Lung microvascular endothelial cell (primary cell): Measurements from ENCODE around the gene FSD2. TPM values are rescaled to one million over a fixed set of nuclear protein-coding genes. Genes with fewer than 3 reads are reported as not detected.
A peak's percentile ranks its signal among the peaks of the same experiment; 100 is the strongest.
"Not testable (repeated sequence)": the region's sequence is repeated elsewhere in the genome, so short reads cannot be mapped to it uniquely, and the experiment has no call there.

Experiments
- DNase-seq, 2 donors: peaks; one replicate each; pipeline versions ENCODE4 v3.0.0 to v3.0.0-alpha.2; 2010; ENCODE audit warnings: low read depth in 2 of 2
- total RNA-seq: library from RNA; depleted of rRNA; stranded (reverse); fragments of >200 nt; gene quantifications from 2 replicates; pipeline ENCODE4 v1.2.1, GENCODE V29; 2014

Gene FSD2
- total RNA-seq, 1 donor from 2014 or later = not detected

DNA sequence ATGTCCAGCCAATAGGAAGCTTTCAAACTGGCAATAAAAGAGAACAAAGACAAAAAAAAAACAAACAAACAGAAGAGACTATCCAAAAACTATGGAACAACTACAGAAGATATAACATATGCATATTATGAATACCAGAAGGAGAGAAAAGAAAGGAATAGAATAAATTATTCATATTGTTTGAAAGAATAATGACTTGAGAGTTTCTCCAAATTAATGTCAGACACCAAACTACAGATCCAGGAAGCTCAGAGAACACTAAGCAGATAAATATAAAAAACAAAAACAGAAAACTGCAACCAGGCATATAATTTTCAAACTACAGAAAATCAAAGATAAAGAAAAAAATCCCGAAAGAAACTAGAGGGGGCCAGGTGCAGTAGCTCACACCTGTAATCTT lies 62.1 kb downstream of the FSD2 start:
- no peak for DNase-seq

DNA sequence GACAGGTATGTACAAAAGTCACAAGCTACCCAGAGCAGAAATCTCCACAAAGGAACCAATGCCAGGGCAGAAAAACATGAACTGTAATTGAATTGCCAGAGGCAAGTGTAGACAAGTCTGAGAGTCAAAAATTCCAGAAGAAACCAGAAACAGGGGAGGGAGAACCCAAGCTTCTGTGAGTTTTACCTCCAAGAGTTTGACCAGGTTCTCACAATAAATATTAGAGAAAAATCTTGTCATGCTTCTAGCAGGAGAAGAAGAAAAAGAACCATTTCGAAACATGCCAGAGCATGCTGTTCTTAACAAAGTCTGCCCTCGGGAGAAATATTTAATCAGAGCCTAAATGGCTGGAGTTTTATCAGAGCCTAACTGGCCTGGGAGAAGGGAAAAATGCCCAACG lies 63.7 kb downstream of the FSD2 start:
- no peak for DNase-seq

DNA sequence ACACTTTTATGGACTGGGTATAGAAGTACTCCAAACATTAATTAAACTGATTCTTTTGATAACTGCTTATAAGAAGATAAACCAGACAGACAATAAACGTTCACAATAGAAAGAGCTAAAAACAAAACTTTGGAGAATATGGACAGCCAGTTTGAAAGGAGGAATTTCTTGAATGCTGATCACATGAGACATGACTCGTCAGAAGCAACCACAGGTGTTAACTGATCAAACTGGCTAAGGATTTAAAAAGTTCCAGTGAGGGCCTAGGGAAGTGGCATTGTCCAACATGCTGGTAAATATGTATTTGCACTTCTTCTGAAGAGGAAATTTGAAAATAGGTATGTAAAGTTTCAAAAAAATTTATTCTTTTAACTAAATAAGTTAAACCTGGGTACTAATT lies 66.8 kb downstream of the FSD2 start:
- no peak for DNase-seq

DNA sequence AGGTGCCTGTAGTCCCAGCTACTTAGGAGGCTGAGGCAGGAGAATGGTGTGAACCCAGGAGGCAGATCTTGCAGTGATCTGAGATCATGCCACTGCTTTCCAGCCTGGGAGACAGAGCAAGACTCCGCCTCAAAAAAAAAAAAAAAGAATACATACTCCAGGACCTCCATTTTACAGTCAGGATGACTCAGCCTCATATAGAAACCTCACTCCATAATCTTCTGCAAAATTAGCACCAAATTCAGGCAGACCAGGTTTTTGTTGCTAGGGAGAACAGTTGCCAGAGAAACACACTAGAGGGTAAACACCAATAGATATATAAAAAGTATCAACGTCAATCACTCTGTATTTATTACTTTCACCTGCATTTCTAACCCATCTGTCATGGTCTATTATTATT lies 67.9 kb downstream of the FSD2 start:
- DNase-seq = no peak

DNA sequence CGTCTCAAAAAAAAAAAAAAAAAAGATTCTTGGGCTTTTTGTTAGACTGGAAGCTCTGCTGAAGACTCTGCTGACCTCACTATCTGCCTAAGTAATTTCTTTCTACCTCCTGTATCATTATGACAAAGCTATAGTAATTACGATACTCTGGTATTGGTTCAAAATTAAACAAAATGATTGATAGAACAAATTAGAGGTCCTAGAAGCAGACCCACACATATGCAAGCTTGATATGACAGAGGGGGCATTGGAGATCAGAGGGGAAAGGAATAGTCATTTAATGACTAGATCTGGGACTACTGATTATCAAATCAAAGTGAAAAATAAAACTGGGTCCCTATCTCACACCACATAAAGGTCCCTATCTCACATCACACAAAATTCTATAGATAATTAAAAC lies 74.3 kb downstream of the FSD2 start:
- no peak for DNase-seq

DNA sequence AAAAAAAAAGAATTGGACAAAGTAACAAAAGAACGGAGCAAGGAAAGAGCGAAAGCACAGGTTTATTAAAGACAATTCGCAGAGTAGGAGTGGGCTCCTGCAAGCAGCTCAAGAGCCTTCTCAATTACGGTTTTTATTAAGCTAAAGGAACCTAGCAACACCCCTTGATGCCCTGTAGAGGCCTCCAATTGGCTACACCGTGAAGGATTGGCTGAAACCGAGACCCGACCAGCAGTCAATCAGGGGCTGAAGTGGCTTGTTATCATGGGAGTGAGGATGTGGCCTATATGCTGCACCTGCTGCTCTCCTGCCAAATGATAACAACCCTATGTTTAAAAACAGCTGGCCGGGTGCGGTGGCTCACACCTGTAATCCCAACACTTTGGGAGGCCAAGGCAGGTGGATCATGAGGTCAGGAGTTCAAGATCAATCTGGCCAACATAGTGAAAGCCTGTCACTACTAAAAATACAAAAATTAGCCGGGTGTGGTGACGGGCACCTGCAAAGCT lies 75.8 kb downstream of the FSD2 start:
- DNase-seq = no peak

DNA sequence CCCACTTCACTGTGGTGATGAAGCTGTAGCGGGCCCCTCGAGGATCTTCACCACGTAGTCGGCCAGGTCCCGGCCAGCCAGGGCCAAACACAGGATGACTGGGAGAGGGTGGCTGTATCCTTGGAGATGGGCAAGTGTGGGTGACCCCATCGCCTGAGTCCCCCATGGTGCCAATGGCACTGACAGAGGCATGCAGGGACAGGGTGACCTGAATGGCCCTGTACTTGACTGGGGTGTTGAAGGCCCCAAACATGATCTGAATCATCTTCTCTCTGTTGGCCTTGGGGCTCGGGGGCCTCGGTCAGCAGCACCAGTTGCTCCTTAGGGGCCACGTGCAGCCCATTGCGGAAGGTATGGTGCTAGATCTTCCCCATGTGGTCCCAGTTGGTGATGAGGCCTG lies 79.1 kb downstream of the FSD2 start:
- no peak for DNase-seq

DNA sequence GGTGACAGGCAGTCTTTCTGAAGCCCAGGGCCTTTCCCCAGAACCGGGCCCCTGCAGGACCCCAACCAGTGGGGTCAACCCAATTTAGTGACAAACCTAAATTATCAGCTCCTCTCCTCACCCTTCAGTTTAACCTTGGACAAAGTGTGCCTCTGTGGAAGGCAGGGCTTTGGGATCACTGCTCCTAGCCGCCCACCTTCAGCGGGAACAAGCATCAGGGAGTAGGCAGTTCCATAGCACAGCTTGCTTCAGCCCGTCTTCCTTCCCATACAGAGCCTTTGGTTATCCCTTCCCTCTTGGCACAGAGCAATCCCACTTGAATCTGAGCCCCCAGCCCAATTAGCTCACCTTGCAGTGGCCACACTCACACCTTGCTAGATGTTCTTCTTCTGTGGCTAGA lies 90.9 kb downstream of the FSD2 start:
- DNase-seq = no peak

DNA sequence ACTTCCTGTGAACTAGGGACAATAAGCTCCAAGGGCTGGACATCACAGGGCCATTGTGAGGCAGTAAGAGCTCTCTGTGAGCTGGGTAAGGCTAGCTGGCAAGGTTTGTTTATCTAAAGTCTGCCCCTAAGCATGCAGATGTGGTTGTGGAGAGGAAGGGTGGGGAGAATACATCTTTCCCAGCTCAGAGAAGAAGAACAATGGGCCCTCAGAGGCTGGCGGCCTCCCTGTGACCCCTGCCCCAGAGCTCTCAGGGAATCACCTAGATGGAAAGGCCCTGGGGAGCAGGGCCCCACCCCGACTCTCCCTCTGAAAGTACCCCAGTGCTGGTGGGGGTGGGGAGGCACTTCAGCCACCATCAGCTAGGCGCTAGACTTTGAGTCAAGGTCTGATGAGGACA lies 91.9 kb downstream of the FSD2 start:
- DNase-seq = no peak

DNA sequence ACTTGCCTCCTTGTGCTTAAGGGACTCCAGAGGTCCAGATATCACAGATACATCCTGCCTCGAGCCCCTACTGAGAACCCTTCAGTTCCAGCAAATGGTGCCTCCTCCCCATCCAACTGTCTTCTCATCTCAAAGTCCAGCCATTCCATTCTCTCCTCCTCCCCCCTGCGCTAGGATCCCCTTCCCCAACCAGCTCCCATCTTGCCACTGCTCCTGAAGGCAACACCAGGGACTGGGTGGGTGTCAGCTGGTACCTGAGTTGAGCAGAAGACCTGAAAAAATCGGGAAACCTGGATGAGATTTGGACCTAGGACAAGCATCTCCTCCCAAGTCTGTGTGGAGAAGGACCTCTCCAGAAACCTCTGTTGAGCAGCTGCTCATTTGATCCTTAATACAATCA lies 93.8 kb downstream of the FSD2 start:
- DNase-seq = no peak

DNA sequence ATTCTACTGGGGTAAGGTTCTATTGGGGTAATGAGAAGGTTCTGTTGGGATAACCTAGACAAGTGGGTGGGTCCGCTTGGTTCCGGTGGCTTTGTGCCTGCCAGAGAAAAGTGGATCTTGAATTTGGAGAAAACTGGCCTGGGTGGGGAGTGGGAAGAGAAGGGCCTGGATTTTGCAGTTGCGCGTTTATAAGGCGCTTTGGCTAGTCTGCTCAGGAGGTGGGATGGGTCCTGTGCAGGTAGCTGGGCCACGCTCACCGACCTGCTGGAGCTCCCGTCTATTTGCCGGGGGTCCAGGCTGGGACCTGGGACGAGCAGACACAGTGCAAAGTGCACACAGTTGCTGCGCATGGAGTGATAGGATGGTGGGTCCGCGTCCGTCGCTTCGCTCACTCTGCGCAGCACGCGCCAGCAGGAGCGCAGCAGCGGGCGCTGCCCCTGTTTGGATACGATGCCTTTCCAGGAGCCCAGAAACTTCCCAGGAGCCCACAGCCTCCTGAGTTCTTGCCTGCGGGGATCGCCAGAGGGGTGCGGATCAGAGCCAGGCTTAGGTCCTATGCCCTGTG lies 94.9 kb downstream of the FSD2 start:
- DNase-seq = no peak

DNA sequence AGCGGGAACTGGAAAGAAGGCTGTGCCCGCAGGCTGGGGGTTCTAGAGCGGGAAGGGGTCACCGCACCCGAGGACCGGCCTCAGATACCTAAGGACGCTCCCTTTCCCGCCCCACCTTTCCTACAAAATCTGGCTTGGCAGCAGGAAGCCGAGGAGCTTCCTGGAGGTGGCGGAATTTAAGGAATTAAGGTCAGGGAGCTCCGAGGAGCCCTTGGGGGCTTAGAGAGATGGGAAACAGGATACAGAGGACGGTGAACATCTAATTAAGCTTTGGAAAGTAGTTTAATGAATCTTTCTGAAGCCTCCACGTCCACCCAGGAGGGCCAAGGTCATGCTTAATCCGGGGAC lies 95.7 kb downstream of the FSD2 start:
- DNase-seq = no peak

DNA sequence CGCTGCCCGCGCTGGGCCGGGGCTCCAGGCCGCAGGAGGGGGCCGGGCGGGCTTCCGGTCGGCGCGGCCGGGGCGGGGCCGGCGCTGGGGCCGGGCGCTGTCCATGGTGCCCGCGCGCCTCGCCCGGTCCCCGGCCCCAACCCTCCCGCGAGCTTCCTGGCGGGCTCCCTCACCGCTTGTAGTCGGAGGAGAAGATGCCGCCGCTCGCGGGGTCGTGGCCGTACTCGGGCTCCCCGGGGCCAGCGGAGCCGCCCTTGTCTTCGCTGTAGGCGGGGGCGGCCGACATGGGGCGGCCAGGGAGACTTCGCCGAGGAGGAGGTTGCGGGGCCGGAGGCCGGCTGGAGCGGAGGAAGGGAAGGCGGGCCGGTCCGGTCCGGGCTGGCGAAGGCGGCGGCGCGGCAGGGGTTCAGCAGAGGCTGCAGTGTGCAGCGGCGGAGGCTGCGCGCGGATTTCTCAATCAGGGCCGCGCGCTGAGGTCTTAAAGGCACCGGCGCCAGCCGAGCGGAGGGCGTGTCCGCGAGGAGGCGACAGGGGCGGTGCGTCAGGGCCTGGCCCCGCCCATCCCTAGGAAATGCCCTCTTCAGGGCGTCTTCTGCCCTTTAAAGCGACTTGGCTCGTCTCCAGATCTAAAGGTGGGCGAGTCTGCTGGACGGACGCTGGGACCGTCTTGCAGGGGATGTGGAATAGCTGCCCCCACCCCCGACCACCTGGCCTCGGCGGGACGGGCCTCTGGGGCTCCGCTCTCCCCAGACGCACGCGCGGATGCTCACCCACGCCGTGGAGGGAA lies 96.3 kb downstream of the FSD2 start, which contains the start of gene AP3B2:
Gene AP3B2, minus strand, starts transcription at position 455 of the 787 bp plus-strand sequence. Its CDS starts 169 bp downstream, at position 286.
- DNase-seq = peak; percentile 51

DNA sequence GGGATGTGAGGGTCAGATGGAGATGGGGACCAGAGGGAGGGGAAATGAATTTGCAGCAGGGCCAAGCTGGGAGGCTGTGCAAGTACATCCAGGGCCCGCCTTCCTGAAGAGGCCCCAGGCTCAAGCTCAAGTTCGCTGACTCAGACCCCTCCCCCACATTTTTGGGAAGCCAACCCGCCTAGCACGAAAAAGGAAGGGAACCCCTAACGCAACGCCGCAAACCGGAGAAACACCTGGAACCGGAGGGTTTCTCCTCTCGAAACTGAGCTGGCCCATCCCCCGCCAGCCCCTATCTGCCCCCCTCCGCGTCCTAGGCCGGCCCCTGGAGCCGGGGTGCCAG lies 96.8 kb downstream of the FSD2 start:
- DNase-seq = no peak

DNA sequence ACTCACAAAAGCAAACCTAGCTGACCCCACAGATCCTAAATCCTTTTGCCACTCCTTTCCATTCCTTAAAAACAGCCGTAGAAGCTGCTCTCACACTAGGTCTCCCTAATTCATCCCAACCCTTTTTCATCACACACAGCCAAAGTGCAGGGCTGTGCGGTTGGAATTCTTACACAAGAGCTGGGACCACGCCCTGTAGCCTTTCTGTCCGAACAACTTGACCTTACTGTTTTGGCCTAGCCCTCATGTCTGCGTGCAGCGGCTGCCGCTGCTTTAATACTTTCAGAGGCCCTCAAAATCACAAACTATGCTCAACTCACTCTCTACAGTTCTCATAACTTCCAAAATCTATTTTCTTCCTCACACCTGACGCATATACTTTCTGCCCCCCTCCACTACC lies 100.0 kb downstream of the FSD2 start:
- not testable (repeated sequence) for DNase-seq

Other genes starting within 250 kb of the FSD2 start
- gene CPEB1, start 158.7 kb downstream of the FSD2 start, total RNA-seq = under 0.01 TPM in 1 of 2 replicates, not detected in the other
- gene AP3B2, start 96.2 kb downstream of the FSD2 start, total RNA-seq = not detected in 2 replicates
- gene WHAMM, start 3.6 kb upstream of the FSD2 start, total RNA-seq = 3.9 and 6.0 TPM in 2 replicates
- gene HOMER2, start 146.7 kb upstream of the FSD2 start, total RNA-seq = 0.20 and 0.22 TPM in 2 replicates
- 19.6 and 27.6 TPM in 2 replicates for gene RAMAC, start 180.1 kb upstream of the FSD2 start, total RNA-seq
- gene C15orf40, start 205.6 kb upstream of the FSD2 start, total RNA-seq = 11.1 and 12.2 TPM in 2 replicates